GM12864 (cell line): Measurements from ENCODE around the gene SHCBP1L.
A peak's percentile ranks its signal among the peaks of the same experiment; 100 is the strongest.

ENCODE experiments used
- DNase-seq: peaks from one replicate; pipeline ENCODE4 v3.0.0-alpha.2; 2011; ENCODE audit warnings: low read depth
- H3K4me3 ChIP-seq: 2 replicates; pipeline ENCODE4 v1.5.1; 2011; ENCODE audit warnings: mild to moderate bottlenecking, low read depth, low read length, control low read depth
- CTCF ChIP-seq: IDR thresholded peaks from 2 replicates; pipeline ENCODE4 v1.5.1; 2011; ENCODE audit warnings: low read depth, mild to moderate bottlenecking, moderate library complexity, low read length, control low read depth, inconsistent platforms; ENCODE audit errors: missing control alignments

The SHCBP1L gene

GRCh38 chr1:182965861-182966260 is 12.9 kb upstream of the SHCBP1L start:
- no peak for TF ChIP-seq CTCF
- DNase-seq, result no peak
- no peak overlapping the region for H3K4me3 ChIP-seq

- no peak for TF ChIP-seq CTCF
- no peak for DNase-seq
- H3K4me3 ChIP-seq, result no peak overlapping the region
These were observed 12.1 kb upstream of the SHCBP1L start for GRCh38 chr1:182965096-182965495.

- DNase-seq, result peak; percentile 71
- TF ChIP-seq CTCF, result peak; percentile 85
- no peak overlapping the region; the same call in 1 of the 2 replicates for H3K4me3 ChIP-seq
These were observed 9.7 kb upstream of the SHCBP1L start for GRCh38 chr1:182962554-182963115.

- DNase-seq, result no peak
- no peak overlapping the region for H3K4me3 ChIP-seq
- no peak for TF ChIP-seq CTCF
These were observed 7.1 kb upstream of the SHCBP1L start for GRCh38 chr1:182960046-182960445.

- DNase-seq, result no peak
- TF ChIP-seq CTCF, result no peak
- no peak overlapping the region for H3K4me3 ChIP-seq
These were observed 5.0 kb upstream of the SHCBP1L start for GRCh38 chr1:182957902-182958395.

GRCh38 chr1:182956708-182957365 is 3.9 kb upstream of the SHCBP1L start:
- DNase-seq, result no peak
- no peak overlapping the region for H3K4me3 ChIP-seq
- no peak for TF ChIP-seq CTCF
